GM19023 (cell line): ENCODE results near the gene RBM20.

ENCODE experiments used
- ATAC-seq: cut with Tn5 transposase; IDR thresholded peaks from one replicate; pipeline ENCODE4 v1.9.1; 2021; ENCODE audit warnings: mild to moderate bottlenecking, moderate library complexity; ENCODE audit not compliant: unreplicated experiment

RBM20 gene

DNA sequence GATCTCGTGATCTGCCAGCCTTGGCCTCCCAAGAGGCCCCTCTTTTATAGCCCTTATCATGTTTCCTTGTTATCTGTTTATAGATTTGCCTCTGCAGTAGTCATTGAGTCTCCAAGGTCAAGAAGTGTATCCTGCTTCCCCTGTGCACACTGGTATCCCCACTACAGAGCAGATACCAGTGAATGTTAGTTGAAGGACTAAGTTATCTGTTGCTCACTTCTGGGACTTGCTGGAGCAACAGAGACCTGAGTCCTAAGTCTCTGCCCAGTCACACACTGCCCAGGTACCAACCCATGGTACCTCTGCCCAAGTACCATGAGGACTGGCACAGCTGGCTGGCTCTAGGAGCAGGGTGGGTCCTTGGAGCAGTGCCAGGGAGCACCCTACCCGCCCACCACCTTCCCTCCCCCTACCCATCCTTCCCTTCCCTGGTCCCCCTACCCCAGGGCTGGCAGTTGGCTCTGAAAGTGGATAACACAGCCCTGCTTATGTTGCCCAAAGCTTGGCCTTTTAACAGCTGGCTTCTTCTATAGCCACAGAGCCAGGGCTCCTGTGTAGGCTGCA, 201.1 kb downstream of the RBM20 start:
- no peak for ATAC-seq

DNA sequence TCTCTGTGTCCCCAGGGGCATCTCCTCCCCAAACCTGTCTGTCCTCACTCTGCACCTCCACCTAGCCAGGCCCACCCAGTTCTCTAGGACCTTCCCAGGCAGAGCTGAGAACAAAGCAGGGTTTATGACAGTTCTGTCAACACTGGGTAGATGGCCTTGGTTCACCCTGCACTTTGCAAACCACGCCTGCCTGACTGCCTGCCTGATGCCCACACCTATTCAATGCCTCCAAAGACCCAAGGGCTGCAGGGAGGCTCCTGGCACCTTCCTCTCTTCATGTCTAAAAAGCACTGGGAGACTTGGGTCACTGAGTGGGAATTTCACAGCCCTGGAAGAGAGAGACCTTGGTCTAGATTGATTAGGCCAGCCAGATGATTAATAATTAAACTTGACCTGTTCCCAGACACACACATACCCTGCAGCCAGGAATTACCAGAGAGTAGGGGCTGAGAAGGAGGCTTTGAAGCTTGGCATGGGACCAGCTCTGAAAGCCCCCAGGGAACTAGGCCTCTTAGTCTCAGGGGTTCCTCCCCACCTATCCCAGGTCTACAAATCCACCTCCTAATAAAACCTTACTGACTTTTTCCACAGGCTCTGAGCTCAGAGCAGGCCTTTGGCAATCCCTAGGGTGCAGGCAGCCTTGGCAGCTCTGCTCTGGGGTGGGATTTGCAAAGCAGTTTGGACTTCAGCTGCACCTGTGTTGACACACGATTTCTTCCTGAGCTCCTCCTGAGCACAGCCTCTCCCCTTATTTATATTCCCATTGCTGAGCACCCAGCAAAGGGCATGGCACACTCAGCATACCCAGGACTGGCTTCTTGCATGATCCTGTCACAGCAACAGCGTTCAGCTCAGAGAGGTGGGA, 201.9 kb downstream of the RBM20 start:
- ATAC-seq, result no peak

DNA sequence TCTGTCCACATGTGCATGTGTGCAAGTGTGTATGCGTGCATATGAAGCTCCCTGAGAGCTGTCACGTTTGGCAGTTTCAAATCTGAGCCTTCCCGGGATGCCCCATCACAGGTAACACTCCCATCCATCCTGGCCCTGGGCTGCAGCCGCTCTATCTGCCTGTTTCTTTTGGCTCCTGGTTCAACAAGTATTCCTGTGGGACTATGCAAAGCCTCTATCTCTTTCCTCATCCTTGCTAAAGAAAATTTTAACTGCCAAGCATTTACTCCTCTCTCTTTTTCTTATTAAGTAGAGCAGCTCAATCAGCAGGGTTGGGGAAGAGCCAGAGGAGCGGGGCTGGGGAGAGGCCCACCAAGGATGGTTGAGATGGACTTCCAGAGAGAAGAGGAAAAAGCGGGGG, 203.2 kb downstream of the RBM20 start:
- no peak for ATAC-seq

DNA sequence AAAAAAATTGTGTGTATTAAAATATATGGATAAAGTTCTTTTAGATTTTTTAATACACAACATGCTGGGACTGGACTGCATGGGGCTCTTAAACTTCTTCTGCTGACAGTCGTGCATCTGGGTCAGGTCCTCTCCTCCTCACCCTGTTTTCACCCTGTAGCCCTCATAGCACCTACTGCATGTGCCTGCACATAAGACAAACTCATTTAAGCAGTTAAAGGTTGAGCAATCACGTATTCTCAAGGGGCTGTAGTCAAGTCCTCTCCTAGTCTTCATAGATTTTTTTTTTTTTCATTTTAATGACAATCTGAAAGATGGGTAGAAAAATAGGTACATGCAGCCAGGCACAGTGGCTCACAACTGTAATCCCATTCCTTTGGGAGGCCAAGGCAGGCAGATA, 204.0 kb downstream of the RBM20 start:
- no peak for ATAC-seq

DNA sequence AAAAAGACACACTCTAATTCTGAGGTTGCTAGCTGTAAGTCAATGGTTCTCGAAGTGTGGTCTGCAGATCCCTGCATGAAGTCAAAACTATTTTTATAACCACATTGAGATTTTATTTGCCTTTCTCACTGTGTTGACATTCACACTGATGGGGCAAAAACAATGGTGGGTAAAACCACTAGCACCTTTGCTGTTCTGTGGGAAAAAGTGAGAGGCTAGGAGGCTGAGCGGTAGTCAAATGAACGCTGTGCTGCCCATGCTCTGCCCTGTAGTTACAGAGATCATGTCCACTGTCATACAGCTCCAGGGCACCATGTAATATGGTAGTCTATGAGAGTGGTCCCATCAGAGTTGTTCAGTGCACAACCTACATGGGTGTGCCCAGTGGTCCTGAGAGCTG, 206.0 kb downstream of the RBM20 start:
- no peak for ATAC-seq

DNA sequence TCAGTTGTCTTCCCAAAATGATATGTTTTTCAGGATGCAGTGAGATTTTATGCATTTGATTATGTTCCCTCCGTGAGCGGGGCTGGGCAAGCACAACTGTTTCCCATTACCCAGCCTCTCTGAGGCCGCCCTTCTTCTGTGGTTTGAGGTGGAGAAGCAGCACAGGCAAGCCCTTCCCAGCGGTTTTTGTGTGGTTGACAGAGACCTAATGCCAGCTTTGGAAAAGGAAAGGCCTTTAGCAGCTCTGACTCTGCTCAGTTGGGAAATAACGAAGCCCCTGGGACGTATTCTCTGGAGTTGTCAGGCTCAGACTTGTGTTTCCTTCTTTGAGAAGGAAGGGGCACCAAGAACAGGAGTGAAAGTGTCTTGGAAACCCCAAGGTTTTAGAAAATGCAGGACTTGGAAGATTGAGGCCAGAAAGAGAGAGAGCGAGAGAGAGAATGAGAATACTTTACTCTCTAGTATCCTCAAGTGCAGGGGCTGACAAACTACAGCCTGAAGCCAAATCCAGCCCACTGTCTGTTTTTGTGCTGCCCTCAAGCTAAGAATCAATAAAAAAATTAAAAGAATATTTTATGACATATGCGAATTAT, 207.0 kb downstream of the RBM20 start:
- no peak for ATAC-seq

DNA sequence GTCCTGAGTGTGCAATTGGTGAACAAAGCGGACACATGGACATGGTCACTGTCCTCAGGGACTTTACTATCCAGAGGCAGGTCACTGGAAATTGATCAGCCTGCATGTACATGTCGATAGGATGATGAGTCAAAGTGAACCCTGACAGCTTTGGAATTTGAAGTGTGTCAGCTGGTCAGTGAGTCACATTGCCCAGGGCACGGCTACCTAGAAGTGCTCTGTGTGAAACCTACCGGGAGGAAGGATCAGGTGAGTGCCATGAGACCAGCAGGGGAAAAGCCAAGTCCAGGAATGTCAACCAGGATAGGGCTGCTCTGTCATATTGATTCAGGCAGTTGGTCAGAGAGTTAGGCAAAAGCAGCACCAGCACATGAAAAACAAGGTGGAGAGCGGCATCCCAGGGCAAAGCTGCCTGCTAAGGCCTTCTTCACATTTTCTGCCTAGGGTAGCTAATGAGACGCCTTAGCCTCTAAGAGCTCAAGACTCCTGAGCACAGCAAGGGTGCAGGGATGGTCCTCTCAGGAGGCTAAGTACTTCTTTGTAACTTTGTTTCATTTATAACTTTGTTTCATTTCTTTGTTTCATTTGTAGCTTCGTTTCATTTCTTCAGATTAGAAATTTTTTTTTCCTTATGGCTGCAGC, 208.2 kb downstream of the RBM20 start:
- ATAC-seq, result no peak

DNA sequence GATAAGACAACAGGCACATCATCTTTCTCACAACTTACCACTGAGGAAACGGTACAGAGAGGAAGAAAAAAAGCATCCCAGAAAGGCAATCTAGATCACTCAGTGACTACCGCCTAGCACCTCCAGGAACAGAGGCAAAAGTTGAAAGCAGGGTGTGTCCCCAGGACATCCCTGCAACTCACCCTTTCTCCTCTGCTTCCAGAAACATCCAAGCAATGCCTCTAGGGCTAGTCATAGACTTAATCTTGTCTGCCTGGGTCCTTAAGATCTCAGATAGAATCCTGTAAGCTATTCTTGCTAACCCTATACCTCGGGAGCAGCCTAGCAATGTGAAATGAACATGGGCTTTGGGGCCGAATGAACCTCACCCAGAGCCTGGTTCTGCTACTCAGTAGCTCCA, 208.8 kb downstream of the RBM20 start:
- ATAC-seq, result no peak

DNA sequence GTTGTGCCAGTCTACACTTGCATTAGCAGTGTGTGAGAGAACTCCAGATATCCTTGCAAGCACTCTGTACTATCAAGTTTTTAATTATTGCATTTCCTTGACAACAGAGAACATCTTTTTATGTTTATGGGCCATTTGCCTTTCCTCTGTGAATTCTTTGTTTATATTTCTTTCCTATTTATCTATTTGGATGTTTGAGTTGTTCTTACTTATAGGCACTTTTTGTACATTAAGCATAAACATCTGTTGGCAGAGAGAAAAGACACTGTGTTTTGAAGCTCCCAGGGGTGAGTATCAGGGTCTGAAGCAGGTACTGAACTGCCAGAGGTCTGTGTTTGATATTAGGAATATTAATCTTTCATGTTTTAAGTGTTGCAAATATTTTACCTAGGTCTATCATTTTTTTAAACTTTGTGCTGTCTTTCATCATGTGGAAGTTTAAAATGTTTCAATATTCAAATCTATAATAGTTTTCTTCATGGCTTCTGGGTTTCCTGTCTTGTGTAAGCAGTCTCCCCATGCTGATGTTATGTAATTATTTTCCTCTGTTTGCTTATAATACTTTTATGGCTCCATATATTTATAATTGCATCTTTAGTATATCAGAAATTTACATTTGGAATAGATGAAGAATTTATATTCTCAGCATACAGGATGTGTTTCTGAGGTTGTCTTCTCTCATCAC, 209.9 kb downstream of the RBM20 start:
- ATAC-seq, result no peak

DNA sequence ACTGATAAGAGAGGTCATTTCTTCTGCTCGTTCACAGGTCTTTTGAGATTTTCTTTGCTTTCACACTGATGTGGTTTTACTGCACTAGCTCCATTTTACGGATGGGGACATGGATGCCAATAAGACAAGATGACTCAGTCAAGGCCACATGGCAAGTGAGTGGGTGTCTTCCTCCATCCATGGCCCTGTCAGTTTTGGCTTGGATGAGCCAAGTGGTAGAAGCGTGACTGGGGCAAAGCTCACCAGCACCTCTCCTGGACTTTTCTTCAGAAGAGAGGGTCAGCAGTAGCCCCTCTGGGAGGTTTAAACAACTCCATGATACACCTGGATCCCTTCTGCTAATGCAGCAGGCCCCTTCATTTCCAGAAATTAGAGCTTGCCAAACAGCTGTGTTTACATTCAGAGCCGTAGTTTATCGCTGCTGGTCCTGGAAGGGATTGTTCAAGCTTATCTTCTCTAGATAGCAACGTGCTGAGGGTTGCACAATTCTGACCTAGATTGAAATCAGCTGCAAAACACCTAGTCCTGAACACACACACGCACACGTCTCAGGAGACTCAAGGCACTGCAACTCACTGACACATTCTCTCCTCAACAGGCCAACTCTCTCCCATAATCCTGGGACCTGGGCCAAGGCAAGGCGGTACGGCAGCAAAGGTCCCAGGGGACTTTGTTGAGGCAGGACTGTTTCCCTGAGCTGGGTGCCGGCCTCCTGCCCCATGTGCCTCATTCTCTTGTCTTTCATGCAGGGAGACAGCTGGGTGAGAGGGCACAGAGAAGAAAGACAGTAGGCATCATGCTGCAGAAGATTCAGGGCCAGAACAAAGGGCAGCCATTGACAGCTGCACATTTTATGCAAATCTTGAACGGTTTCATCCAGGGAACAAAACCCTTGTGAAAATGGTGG, 213.4 kb downstream of the RBM20 start:
- ATAC-seq, result no peak

DNA sequence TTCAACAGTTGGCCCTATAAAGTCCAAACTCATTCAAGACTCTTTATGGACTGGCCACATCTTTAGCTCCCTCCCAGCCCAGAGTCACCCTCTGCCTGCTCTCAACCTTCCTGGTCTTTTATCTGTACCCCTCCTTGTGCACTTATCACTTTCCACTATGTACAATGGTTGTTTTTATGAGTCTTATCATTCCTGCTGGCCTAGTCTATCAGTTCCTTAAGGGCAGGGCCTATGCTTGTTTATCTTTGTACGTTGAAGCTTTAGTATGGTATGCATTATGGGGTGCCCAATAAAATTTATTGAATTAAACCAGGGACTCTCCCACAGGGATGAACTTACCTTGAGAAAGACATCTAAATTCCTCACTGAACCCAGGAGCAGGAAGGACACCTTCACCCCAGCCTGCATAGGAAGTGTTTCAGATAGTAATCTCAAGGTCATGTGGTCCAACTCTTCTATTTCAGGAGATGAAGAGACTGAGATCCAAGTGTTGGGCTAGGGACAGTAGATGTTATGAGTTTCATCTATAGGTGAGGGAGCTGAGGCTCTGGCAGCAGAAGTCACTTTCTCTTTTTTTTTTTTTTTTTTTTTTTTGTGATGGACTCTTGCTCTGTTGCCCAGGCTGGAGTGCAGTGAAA, 214.3 kb downstream of the RBM20 start:
- ATAC-seq, result no peak

DNA sequence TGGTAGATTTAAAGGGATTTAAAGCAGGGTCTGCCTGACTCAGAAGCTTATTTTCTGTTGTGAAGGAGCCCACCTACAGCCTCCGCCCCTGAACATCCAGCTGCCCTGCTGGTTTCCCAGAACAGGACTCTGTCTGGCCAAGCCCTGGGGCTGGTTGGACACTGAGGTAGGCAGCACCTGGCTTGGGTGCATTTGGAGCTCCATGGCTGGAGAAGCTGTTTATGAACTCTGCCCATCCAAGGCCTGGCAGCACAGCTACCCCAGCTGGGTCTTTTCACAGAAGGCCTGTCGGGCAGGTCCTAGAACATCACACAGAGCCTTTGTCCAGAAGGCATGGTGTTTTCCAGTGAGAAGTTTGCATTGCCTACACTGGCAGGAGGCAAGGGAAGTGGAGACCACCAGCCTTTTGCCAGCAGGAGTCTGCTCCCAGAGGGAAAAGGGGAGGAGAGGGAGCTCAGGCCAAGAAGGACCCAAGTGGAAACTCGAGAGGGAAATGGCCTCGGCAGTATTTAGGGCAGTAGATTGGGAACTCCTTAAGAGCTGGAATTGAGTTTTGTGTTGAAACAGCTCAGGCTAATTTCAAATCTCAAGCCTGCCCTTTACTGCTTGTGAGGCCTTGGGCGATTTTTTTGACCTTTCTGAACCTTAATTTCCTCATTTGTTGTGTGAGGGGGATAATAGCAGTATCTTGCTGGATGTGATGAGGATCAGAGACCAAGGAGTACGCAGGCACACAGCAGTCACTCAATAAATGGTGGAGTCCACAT, 215.3 kb downstream of the RBM20 start:
- ATAC-seq, result no peak

DNA sequence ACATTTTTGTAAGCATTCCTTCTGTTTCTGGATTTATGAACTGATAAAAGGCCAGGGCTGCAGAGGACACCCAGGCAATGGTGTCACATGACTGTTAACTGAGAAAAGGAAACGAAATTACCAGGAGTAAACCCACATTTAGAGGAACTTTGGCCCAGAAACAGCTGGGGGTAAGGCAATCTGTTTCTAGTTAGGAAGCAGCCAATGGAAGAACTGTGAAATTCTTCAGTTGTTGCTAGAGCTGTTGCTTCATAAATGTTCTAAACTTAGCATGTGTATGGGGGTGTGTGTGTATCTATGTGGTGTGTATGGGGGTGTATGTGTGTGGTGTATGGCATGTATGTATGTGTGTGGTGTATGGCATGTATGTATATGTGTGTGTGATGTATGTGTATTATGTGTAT, 215.8 kb downstream of the RBM20 start:
- ATAC-seq, result no peak

DNA sequence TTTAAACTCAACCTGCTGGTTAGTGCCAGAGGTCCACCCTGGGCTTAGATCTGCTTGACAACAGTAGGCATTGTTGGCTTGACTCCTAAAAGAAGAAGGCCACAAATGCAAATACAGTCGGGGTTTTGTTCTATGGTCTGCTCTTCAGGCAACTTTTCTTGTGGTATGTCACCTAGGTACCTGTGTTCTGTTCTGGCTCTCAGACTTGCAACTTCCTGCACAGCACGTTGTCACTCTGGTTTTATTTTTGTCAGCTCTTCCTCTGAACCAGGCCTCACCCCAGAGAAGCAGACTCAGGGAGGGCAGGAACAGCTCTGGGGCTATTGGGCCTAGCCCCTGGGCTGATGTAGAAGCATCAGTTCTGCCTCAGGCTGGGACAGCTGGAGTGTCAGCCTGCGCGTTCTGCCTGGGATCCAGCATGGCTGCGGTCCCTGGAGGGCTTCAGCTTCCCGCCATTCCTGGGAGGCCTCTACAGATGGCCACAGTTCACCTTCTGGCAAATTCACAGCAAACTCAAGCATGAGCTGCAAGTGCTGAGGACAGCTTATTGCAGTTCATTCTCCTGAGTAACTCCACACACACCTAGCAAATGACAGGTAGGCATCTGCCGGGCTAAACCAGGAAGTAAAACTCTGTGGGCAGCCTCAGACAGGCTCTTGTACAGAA, 216.6 kb downstream of the RBM20 start:
- peak; percentile 53 for ATAC-seq

DNA sequence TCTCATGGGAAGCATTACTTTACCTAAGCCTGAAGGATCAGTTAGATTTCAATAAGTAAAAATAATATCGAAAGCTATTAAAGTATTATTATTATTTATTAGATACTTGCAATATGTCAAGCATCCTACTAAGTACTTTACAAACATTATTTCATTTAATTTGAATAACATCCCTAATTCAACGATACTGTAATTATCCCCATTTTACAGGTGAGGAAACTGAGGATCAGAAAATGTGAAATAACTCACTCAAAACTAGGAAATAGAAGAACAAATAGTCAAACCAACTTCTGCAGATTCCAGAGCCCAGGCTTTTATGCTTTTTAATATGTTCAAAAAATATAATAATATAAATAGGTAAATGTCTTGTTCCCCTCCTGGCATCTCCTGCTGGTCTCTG, 217.3 kb downstream of the RBM20 start:
- no peak for ATAC-seq

DNA sequence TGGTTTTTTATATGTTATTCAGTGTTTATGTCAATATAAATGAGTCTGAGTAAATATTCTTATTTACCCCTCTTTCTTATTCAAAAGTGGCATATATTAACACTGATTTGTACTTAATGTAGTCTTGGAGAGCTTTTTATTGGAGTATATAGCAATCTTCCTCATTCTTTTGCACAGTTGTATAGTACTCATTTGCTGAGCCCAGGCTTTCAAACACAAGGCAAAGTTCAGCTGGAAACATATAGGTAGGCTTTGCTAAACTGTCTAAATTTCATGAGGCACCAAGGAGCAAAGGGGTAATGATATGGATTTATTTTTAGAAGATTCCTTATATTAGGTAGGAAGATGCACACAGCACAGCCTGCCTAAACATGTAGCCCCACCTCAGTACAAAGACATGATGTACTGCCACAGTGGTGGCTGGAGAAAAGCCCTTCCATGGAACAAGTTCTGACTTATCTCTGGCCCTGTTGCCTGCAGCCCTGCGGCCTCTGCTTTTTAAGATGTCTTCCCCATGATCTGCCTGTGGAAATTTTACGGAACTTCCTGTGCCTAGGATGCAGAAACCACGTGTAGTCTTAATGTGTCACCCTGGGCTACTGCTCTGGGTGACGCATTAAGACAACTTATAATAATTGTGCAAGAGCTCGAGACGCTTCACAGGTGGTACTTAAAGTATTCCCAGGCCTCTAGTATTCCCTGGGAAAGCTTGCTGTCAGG, 218.0 kb downstream of the RBM20 start:
- no peak for ATAC-seq

DNA sequence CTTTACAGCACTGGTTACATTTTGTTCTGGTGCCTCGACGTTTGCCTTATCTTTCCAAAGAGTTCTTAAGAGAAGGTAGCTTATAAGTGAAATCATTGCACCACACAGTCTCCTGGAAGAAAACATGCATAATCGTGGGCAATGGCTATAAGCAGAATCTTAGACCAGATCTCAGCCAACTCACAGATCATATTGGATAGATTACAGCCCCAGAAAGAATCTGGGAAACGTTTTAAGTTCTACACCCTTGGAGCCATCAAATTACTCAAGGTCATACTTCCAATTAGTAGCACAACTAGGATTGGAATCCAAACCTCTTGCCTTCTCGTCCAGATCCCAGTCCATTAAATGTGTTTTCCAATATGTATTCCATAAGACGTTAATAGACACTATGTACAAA, 218.8 kb downstream of the RBM20 start:
- ATAC-seq, result no peak

DNA sequence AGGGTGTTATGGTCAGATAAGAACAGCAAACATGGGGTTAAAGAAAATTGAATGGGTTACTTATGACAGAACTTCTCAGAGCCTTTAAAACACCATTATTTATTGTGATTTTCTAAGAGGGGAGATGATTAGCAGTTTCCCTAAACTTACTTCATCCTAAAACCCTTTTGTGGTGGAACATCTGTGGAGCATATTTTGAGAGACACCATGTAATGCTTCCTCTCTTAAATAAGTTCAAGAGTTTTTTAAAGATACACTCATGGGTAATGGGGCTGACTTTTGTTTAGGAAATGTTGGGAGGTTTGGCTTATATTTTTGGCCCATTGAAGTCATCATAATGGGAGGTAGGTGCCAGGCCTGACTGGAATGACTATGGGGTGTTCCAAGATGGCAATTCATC, 219.2 kb downstream of the RBM20 start:
- ATAC-seq, result no peak
